PC-3 (cell line): ENCODE measurements around the gene CFH.

Experiments used
- CTCF ChIP-seq: fragments of 300-600 bp; sonication (generic); conservative IDR thresholded peaks from 2 replicates; pipeline ENCODE4 v1.5.1; 2017; ENCODE audit warnings: antibody characterized with exemption, low read depth, mild to moderate bottlenecking, low read length
- EZH2phosphoT487 ChIP-seq: fragments of 300-600 bp; sonication (generic); IDR thresholded peaks from 2 replicates; pipeline ENCODE4 v1.6.1; 2018; ENCODE audit warnings: mild to moderate bottlenecking, antibody characterized with exemption, low read length, borderline replicate concordance

- TF ChIP-seq CTCF (no peak), EZH2phosphoT487 (no peak)
These were observed 17.2 kb downstream of the CFH start for GRCh38 chr1:196669051-196669450.
